Ascending aorta (tissue), 2 donors: ENCODE results near the gene RIMKLA. TPM values are rescaled to one million over a fixed set of nuclear protein-coding genes. Genes with fewer than 3 reads are reported as not detected.

Experiments used
- DNase-seq, 2 donors: peaks; one replicate each; pipeline ENCODE4 v3.0.0-alpha.2; 2019; ENCODE audit warnings: low spot score in 2 of 2
- H3K27ac ChIP-seq, 2 donors: fragments of 200-600 bp; sonication (generic); one replicate each; pipeline ENCODE4 v1.5.1; 2016 to 2017; ENCODE audit warnings: mild to moderate bottlenecking in 1 of 2
- H3K27me3 ChIP-seq: fragments of 200-600 bp; sonication (generic); one replicate; pipeline ENCODE4 v1.5.1; 2017
- H3K36me3 ChIP-seq, 2 donors: fragments of 200-600 bp; sonication (generic); one replicate each; pipeline ENCODE4 v1.5.1; 2016
- H3K4me1 ChIP-seq, 2 donors: fragments of 200-600 bp; sonication (generic); one replicate each; pipeline ENCODE4 v1.5.1; 2016 to 2017; ENCODE audit warnings: mild to moderate bottlenecking in 1 of 2
- H3K4me3 ChIP-seq, 2 donors: fragments of 200-600 bp; sonication (generic); one replicate each; pipeline ENCODE4 v1.5.1; 2016 to 2017; ENCODE audit warnings: mild to moderate bottlenecking in 1 of 2
- H3K9me3 ChIP-seq, 2 donors: fragments of 200-600 bp; sonication (generic); one replicate each; pipeline ENCODE4 v1.5.1; 2016
- CTCF ChIP-seq, 3 experiments: fragments of 200-600 bp in 2 of 3; fragments of 450-650 bp in 1 of 3; sonication (generic) in 2 of 3; IDR thresholded peaks; one replicate each; pipeline ENCODE4 v1.5.1; 2016 to 2019; ENCODE audit warnings: antibody characterized with exemption in 3 of 3, mild to moderate bottlenecking in 1 of 3, moderate library complexity in 1 of 3
- intact Hi-C: fragments of 100-400 bp; cut with DNase I; formaldehyde crosslinking; loops from one replicate; pipeline ENCODE4 v1.15.1; 2023
- total RNA-seq: library from RNA; depleted of rRNA; stranded (reverse); fragments of >200 nt; gene quantifications from one replicate; pipeline ENCODE4 v1.1.0, GENCODE V29; 2016

The RIMKLA gene
- total RNA-seq, 1 donor from 2014 or later: 2.7 TPM

GRCh38 chr1:42365118-42365517 is 15.5 kb upstream of the RIMKLA start:
- no peaks in the 10 kb centered on the region for H3K36me3 ChIP-seq
- no peaks in the 10 kb centered on the region for H3K27me3 ChIP-seq
- DNase-seq: no peak
- no peak overlapping the region for H3K4me3 ChIP-seq
- no peak overlapping the region for H3K27ac ChIP-seq
- H3K9me3 ChIP-seq: no peaks in the 10 kb centered on the region
- intact Hi-C loops: no loop called here
- TF ChIP-seq CTCF (IDR thresholded peaks at IDR 0.05): no peak
- H3K4me1 ChIP-seq: no peaks in the 10 kb centered on the region

GRCh38 chr1:42368096-42368795 is 12.3 kb upstream of the RIMKLA start:
- intact Hi-C loops: no loop called here
- H3K4me3 ChIP-seq: no peak overlapping the region
- H3K4me1 ChIP-seq: no peaks in the 10 kb centered on the region
- H3K27me3 ChIP-seq: no peaks in the 10 kb centered on the region
- no peaks in the 10 kb centered on the region for H3K36me3 ChIP-seq
- no peak for TF ChIP-seq CTCF (IDR thresholded peaks at IDR 0.05)
- H3K27ac ChIP-seq: no peak overlapping the region
- H3K9me3 ChIP-seq: no peaks in the 10 kb centered on the region
- DNase-seq: no peak

GRCh38 chr1:42369471-42369870 is 11.1 kb upstream of the RIMKLA start:
- H3K4me1 ChIP-seq: no peaks in the 10 kb centered on the region
- intact Hi-C loops: no loop called here
- no peak overlapping the region for H3K4me3 ChIP-seq
- no peak for DNase-seq
- H3K27ac ChIP-seq: no peak overlapping the region
- no peaks in the 10 kb centered on the region for H3K9me3 ChIP-seq
- TF ChIP-seq CTCF (IDR thresholded peaks at IDR 0.05): no peak
- no peaks in the 10 kb centered on the region for H3K36me3 ChIP-seq
- no peaks in the 10 kb centered on the region for H3K27me3 ChIP-seq

GRCh38 chr1:42370876-42371549 is 9.6 kb upstream of the RIMKLA start:
- no peaks in the 10 kb centered on the region for H3K27me3 ChIP-seq
- no peak for TF ChIP-seq CTCF (IDR thresholded peaks at IDR 0.05)
- no peaks in the 10 kb centered on the region for H3K4me1 ChIP-seq
- H3K36me3 ChIP-seq: no peaks in the 10 kb centered on the region
- DNase-seq: no peak
- no peaks in the 10 kb centered on the region for H3K9me3 ChIP-seq
- intact Hi-C loops: no loop called here
- no peak overlapping the region for H3K4me3 ChIP-seq
- no peak overlapping the region for H3K27ac ChIP-seq

GRCh38 chr1:42372796-42373195 is 7.8 kb upstream of the RIMKLA start:
- intact Hi-C loops: no loop called here
- Histone ChIP-seq H3K4me3 (no peak overlapping the region), H3K27me3 (no peaks in the 10 kb centered on the region), H3K27ac (no peak overlapping the region), H3K4me1 (no peaks in the 10 kb centered on the region), H3K36me3 (no peaks in the 10 kb centered on the region), H3K9me3 (no peaks in the 10 kb centered on the region)
- no peak for DNase-seq
- no peak for TF ChIP-seq CTCF (IDR thresholded peaks at IDR 0.05)
